Ishikawa (cell line): Measurements from ENCODE around the gene MUC5AC.

Source experiments
- CREB1 ChIP-seq: IDR thresholded peaks from 2 replicates; pipeline ENCODE4 v1.6.1; 2012; ENCODE audit warnings: low read depth
- EGR1 ChIP-seq: IDR thresholded peaks from 2 replicates; pipeline ENCODE4 v1.6.1; 2012
- EP300 ChIP-seq: IDR thresholded peaks from 2 replicates; pipeline ENCODE4 v1.6.1; 2012; ENCODE audit warnings: borderline replicate concordance
- RAD21 ChIP-seq: IDR thresholded peaks from 2 replicates; pipeline ENCODE4 v1.6.1; 2012; ENCODE audit warnings: low read depth
- TAF1 ChIP-seq: IDR thresholded peaks from 2 replicates; pipeline ENCODE4 v1.6.1; 2012; ENCODE audit warnings: low read depth, mild to moderate bottlenecking
- TF ChIP-seq, protein P1 (sequence below): IDR thresholded peaks from 2 replicates; pipeline ENCODE4 v1.6.1; 2012

DNA sequence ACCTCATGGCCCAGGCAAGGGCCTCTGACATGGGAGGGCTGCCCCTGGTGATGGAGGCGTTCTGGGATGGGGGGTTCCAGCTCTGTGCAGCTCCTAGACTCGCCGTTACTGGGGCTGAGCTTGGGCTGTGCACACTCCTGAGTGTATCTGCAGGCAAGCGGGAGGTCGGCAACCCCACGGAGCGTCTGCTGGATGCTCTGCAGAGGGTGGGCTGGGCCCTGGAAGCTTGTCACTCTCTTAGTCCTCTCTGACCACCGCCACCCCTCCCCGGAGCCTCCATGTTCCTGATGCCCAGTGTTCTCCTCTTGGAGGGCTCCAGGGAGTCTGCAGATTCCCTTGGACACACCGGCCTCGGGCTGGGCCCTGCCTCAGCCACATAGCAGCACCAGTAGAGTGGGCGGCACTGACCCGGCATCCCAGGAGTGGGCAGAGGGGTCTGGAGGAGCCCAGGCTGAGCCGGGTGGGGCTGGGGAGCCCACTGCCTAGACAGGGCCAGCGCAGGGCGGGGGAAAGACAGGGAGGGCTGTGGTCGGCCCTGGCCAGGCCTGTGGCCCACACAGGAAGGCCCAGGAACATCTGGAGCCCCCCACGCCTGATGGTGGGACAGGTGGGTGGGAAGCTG lies 44.5 kb downstream of the MUC5AC start:
- TF ChIP-seq CREB1 (no peak), TAF1 (no peak), EGR1 (no peak), RAD21 (no peak), EP300 (no peak)
- TF ChIP-seq, protein P1, sequence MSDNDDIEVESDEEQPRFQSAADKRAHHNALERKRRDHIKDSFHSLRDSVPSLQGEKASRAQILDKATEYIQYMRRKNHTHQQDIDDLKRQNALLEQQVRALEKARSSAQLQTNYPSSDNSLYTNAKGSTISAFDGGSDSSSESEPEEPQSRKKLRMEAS = no peak
